Measurements from ENCODE around the gene PRKACA.

GRCh38 chr19:14054721-14055120, 62.8 kb downstream of the PRKACA start:
- TF ChIP-seq CTCF (IDR thresholded peaks at IDR 0.05; ENCODE audit: low read depth, low read length, poor library complexity, severe bottlenecking), result no peak
- TF ChIP-seq EZH2phosphoT487 (IDR thresholded peaks at IDR 0.05; ENCODE audit: borderline replicate concordance, low read length), result no peak
